GM12878 (cell line): Measurements from ENCODE around the gene MVP.

ENCODE experiments used
- GABPA ChIP-seq: IDR thresholded peaks from 2 replicates; pipeline ENCODE4 v1.6.1; 2014; ENCODE audit warnings: antibody characterized with exemption, low read depth, mild to moderate bottlenecking, inconsistent platforms
- NRF1 ChIP-seq: conservative IDR thresholded peaks from 2 replicates; pipeline ENCODE4 v1.6.1; 2011; ENCODE audit warnings: mild to moderate bottlenecking, low read depth, low read length, improper control_type of control experiment
- POLR2AphosphoS5 ChIP-seq: IDR thresholded peaks from 2 replicates; pipeline ENCODE4 v1.6.1; 2011; ENCODE audit warnings: mild to moderate bottlenecking, low read length, inconsistent platforms
- RAD21 ChIP-seq: IDR thresholded peaks from 2 replicates; pipeline ENCODE4 v1.6.1; 2011; ENCODE audit warnings: mild to moderate bottlenecking, low read depth, low read length, moderate library complexity; ENCODE audit not compliant: insufficient read depth

DNA sequence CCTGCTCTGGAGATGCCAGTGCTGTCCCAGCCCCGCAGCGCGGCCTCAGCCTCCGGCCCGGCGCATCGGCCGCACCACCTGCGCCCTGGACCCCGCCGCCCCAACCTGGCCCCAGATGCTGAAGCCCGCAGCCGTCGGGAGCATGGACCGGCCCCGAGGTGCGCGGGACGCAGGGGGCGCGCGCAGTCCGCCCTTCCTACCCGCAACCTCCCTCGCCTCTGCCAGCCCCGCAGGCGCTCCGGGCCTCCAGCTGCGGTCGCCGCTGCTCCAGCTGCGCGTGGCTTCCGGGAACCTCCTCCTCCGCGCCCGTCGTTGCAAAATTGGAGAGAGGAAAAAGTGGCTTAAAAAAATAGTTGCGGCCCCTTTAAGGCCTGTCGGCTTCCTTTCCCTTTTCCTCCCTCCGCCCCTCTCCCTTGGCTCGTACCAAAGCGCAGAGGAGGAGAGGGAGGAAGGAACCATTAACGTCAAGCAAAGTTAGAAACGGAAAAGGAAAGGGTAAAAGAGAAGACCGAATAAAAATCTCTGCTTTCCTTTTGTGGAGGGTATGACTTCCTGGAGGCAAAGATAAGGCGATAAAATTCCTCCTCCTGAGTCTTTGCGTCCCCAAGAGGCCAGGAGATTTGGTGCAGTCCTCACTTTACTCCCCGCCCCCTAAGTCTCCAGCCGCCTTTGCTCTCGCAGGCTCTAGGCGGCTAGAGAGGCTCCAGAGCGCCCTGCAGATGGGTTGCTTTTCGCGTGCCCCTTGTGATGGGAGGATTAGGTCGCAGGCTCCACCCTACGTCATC, 42.8 kb downstream of the MVP start, which contains the start of gene CDIPT:
- no peak; the same call in 1 of the 2 replicates for TF ChIP-seq NRF1
- no peak for TF ChIP-seq RAD21
- no peak for TF ChIP-seq GABPA
- TF ChIP-seq POLR2AphosphoS5: no peak
